Measurements from ENCODE around the gene PGS1.

GRCh38 chr17:78433013-78433727 is 54.7 kb downstream of the PGS1 start:
- TF ChIP-seq CTCF (conservative IDR thresholded peaks at IDR 0.05 in 1 of 2, IDR thresholded peaks at IDR 0.05 in 1 of 2; ENCODE audit: low read depth in 1 of 2, low read length in 2 of 2), result no peak
- TF ChIP-seq EZH2 (IDR thresholded peaks at IDR 0.05; ENCODE audit: low read length, missing control alignments), result no peak
